Medulla oblongata (tissue), 1 donor: ENCODE results near the gene YEATS2.
"Not testable (repeated sequence)": the region's sequence is repeated elsewhere in the genome, so short reads cannot be mapped to it uniquely, and the experiment has no call there.

Source experiments
- DNase-seq: peaks from one replicate; pipeline ENCODE4 v3.0.0-alpha.2; 2015; ENCODE audit errors: extremely low spot score

YEATS2 gene

GRCh38 chr3:183714622-183715021 lies 17.0 kb downstream of the YEATS2 start:
- no peak for DNase-seq

DNA sequence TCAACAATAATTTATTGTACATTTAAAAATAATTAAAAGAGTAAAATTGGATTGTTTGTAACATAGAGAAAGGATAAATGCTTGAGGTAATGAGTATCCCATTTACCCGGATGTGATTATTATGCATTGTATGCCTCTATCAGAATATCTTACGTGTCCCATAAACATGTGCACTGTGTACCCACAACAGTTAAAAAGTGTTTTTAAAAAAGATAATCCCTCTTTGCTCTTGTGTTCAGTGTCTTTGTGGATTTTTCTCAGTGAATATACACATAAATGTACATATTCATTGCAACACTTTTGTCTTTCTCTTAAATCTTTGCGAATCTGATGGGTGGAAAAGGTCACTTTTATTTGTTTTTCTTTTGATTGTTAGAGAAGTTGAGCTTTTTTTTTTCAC lies 20.4 kb downstream of the YEATS2 start:
- DNase-seq: no peak

DNA sequence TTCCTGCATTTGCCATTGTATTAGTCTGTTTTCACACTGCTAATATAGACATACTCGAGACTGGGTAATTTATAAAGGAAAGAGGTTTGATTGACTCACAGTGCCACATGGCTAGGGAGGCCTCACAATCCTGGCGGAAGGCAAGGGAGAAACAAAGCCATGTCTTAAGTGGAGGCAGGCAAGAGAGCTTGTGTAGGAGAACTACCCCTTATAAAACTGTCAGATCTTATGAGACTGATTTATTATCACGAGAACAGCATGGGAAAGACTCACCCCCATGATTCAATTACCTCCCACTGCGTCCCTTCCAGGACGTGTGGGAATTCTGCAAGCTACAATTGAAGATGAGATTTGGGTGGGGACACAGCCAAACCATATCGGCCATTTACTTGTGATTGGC lies 27.8 kb downstream of the YEATS2 start:
- no peak for DNase-seq

DNA sequence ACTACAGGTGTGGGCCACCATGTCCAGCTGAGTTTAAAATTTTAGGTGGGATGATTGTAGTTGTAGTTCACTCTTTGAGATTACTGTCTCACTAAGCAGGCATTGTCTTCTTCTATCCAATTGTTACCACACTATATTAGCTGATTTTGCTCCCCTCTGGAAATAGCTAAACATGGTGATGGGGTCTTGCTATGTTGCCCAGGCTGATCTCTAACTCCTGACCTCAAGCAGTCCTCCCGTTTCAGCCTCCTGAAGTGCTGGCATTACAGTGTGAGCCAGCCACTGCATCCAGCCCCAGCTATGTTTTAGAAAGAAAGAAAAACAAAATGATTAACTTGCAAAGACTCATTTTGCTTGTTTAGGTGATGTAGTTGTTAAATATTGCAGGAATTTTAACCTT lies 30.6 kb downstream of the YEATS2 start:
- DNase-seq: no peak

GRCh38 chr3:183730361-183730760 lies 32.8 kb downstream of the YEATS2 start:
- DNase-seq: no peak

DNA sequence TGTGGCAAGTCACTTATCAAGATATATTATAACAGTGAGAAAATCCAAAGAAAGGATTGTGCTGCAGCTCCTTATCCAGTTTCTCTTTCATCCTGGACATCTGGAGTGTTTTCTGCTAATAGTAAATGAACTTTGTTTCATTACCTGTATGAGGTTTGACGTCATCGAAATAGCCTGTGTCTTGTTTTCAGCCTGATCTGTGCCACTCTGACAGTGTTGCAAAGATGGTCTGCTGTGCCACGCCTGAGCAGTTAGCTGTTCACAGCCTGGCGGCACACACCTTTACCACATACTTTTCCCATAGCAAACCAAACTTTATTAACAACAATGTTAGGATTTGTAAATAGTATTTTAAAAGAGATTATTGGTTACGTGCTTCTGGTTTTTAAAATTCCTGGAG lies 34.0 kb downstream of the YEATS2 start:
- DNase-seq: no peak

DNA sequence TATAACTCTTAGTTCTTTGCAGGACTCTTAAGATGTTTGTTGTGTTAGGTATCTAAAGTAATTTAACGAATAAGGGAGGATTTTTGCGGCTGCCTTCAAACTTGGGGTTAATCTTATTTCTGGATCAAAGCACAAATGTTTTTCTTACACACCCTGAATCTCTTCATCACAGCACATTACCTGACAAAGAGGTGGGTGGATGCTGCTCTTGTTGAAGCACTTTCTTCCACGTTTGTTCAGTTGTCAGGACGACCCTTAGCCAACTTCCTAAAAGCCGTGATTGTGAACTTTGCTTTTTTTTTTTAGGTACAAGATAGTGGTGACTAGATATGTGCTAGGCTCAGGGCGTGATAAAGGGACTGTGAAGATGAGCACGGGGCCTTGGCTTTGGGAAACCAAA lies 36.0 kb downstream of the YEATS2 start:
- no peak for DNase-seq

- no peak for DNase-seq
Observed at GRCh38 chr3:183734750-183735494, 37.3 kb downstream of the YEATS2 start.

DNA sequence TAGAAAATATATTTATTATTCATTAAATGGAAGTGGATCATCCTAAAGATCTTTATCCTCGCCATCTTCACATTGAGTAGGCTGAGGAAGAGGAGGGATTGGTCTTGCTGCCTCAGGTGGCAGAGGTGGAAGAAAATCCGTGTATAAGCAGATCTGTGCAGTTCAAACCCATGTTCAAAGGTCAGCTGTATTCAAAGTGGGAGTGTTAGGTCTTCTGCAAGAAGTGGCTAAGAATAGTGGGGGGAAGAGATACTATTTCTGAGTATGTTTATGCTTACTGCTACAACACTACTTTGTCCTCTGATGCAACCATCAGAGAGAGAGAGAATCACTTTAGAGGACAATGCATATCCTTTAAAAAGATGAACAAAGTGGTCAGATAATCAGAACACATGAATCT lies 39.5 kb downstream of the YEATS2 start:
- no peak for DNase-seq

DNA sequence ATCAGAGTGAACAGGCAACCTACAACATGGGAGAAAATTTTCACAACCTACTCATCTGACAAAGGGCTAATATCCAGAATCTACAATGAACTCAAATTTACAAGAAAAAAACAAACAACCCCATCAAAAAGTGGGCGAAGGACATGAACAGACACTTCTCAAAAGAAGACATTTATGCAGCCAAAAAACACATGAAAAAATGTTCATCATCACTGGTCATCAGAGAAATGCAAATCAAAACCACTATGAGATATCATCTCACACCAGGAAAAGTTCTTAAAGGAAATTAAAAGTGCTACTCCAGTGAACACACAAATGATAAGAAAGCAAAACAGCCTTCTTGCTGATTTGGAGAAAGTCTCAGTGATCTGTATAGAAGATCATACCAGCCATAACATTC lies 42.6 kb downstream of the YEATS2 start:
- not testable (repeated sequence) for DNase-seq

- no peak for DNase-seq
Observed at GRCh38 chr3:183743231-183743630, 45.6 kb downstream of the YEATS2 start.

DNA sequence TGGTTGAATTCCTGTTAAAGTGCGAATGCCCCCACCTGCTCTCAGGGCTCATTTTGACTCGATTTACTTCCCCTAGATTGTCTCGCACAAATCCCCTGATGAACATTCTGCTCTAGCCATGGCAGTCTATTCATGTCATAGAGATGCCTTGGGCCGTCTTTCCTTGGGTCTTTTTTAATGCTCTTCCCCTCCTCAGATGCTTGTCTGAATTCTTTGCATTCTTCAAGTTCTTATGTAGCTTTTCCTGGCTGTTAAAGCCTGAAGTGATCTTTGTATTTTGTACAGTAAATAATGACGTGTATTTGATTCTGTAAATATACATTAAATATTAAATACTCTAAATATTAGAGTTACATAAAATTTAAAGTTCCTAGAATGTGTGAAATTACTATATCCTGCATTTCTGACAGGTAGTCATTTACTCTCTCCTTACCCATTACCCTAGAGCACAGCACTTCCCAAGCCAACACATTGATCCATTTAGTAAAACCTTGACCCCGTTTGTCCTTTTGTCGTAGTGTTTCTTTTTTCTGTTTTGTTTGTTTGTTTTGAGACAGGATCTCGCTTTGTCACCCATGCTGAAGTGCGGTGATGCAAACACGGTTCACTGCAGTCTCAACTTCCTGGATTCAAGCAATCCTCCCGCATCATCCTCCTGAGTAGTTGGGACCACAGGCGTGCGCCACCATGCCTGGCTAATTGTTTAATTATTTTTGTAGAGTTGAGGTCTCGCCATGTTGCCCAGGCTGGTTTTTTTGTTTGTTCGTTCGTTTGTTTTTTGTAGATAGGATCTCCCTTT lies 47.9 kb downstream of the YEATS2 start:
- no peak for DNase-seq

GRCh38 chr3:183754052-183754451 lies 56.5 kb downstream of the YEATS2 start:
- no peak for DNase-seq

DNA sequence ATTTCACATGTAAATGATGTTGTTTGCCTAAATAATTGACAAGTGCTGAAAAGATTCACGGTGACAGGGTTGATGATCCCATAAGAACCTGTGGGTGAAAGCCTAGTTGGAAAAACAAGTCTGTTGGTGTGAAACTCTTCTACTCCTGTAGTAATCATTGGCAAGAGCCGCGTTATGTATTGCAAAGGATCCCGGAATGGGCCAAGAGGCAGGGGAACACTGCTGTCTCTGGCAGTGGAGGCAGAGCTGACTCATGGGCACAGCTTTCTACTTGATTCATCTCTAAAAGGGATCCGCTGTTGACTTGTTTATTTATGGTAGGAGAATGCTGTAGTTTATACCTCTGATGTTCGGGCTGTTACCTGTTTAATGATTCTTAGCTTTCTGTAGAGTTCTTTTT lies 64.7 kb downstream of the YEATS2 start:
- no peak for DNase-seq

- DNase-seq: no peak
Observed at GRCh38 chr3:183764847-183765731, 67.5 kb downstream of the YEATS2 start.

DNA sequence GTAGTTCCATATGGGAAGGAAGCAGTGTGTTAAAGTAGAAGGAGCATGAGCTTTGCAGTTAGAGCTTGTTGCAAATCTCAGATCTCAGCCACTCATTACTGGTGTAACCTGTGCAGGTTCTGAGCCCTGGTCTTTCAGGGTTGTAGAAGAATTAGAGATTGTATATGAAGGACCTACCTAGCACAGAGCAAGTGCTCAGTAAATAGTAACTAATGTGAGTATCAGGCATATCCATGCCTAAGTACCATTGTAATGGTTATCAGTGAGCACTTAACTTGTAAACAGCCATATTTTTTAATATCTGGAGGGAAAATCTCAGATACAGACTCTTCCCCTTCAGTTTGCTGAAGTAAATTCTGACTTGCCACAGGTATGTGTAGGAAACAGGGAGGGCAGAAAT lies 68.5 kb downstream of the YEATS2 start:
- no peak for DNase-seq

- DNase-seq: peak; percentile 92
Observed at GRCh38 chr3:183766745-183767606, 69.4 kb downstream of the YEATS2 start.

- no peak for DNase-seq
Observed at GRCh38 chr3:183768114-183768513, 70.5 kb downstream of the YEATS2 start.

- no peak for DNase-seq
Observed at GRCh38 chr3:183769453-183769852, 71.9 kb downstream of the YEATS2 start.

- no peak for DNase-seq
Observed at GRCh38 chr3:183774631-183775030, 77.0 kb downstream of the YEATS2 start.

DNA sequence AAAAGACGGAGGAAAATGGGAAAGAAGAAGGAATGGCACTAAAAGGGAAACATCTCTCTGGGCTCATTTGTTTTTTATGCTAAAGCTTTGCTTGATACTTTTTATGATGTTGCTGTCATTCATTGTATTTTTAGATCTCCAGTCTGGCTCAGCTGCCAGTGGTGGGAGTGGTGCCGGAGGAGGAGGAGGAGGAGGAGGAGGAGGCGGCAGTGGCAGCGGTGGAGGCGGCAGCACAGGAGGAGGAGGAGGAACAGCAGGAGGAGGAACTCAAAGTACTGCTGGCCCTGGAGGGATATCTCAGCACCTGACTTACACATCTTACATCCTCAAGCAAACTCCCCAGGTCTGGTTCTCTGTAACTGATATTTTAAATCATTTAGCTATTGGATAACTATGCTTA lies 78.2 kb downstream of the YEATS2 start:
- DNase-seq: no peak
